ENCODE measurements around the gene RAB28. TPM values are rescaled to one million over a fixed set of nuclear protein-coding genes. Genes with fewer than 3 reads are reported as not detected.

The RAB28 gene
- total RNA-seq, 2 donors from 2014 or later, result 10.9 to 14.5 TPM

DNA sequence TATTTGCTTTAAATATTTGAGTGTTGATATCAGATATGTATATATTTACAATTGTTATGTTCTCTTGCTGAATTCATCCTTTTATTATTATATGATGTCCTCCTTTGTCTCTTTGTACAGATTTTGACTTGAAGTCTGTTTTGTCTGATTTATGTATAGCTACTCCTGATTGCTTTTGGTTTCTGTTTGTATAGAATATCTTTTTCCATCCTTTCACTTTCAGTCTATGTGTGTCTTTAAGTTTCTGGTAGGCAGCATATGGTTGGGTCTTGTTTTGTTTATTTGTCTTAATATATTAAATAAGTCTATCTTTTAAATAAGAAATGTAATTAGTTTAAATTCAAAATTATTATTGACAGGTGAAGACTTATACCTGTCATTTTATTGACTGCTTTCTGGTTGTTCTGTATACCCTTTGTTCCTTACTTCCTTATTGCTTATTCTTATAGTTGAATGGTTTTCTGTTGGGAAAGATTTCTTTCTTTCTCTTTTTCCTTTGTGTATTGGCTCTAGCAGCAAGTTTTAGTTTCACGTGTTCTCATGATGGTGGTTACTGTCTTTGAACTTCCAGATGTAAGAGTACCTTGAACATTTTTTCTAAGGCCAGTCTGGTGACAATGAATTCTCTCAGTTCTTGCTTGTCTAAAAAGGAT is 31.1 kb downstream of the RAB28 start:
- H3K9me3 ChIP-seq, result no peaks in the 10 kb centered on the region
- ATAC-seq (no peak), DNase-seq (no peak)
- 90 to 95% methylated on average over 1 of the region's 1 CpG for WGBS, 2 donors
- no peak overlapping the region for H3K27ac ChIP-seq
- no peak overlapping the region for H3K4me3 ChIP-seq
- intact Hi-C loops (cut with DNase I), result no loop called here
- H3K36me3 ChIP-seq (replicated peaks in 1 of 2; ENCODE audit: insufficient read depth in 1 of 2, low read depth in 2 of 2), result peaks cover 0 to 5% of the 10 kb centered on the region in 2 donors
- TF ChIP-seq POLR2A (IDR thresholded peaks at IDR 0.05), result no peak
- no peak for TF ChIP-seq CTCF (IDR thresholded peaks at IDR 0.05)
- H3K4me1 ChIP-seq, result no peaks in the 10 kb centered on the region
- H3K27me3 ChIP-seq, result no peaks in the 10 kb centered on the region

- Histone ChIP-seq H3K36me3 (replicated peaks in 1 of 2; ENCODE audit: insufficient read depth in 1 of 2, low read depth in 2 of 2) (no peaks in the 10 kb centered on the region), H3K4me1 (no peaks in the 10 kb centered on the region), H3K9me3 (no peaks in the 10 kb centered on the region), H3K4me3 (no peak overlapping the region), H3K27me3 (no peaks in the 10 kb centered on the region), H3K27ac (no peak overlapping the region)
- ATAC-seq (no peak), DNase-seq (no peak)
- WGBS, 2 donors, result 77 to 88% methylated on average over 2 of the region's 2 CpGs
- TF ChIP-seq POLR2A (IDR thresholded peaks at IDR 0.05), result no peak
- no peak for TF ChIP-seq CTCF (IDR thresholded peaks at IDR 0.05)
- intact Hi-C loops (cut with DNase I), result no loop called here
Observed at GRCh38 chr4:13449590-13449989, 34.5 kb downstream of the RAB28 start.

DNA sequence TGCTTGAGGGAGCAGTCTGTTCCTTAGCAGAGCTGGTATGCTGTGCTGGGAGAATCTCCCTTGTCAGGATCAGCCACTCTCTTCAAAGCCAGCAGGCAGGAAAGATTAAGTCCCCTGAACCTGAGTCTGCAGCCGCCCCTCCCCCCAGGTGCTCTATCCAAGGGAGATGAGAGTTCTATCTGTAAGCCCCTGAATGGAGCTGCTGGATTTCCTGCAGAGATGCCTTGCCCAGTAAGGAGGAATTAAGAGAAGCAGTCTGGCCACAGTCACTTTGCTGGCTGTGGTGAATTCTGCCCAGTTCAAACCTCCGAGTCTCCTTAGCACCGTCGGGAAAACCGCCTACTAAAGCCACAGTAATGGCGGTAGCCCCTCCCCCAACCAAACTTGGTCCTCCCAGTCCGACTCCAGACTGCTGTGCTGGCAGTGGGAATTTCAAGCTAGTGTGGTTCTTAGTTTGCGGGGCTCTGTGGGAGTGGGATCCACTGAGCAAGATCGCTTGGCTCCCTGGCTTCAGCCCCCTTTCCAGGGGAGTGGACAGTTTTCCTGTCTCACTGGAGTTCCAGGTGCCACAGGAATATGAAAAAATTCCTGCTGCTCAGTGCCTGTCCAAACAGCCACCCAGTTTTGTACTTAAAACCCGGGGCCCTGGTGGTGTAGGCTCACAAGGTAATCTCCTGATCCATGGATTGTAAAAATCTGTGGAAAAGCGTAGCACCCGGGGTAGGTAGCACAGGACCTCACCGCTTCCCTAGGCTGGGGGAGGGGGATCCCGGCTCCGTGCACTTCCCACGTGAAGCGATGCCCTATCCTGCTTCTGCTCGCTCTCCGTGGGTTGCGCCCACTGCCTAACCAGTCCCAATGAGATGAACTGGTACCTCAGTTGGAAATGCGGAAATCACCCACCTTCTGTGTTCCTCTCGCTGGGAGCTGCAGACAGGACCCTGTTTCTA is 38.0 kb downstream of the RAB28 start:
- TF ChIP-seq CTCF (IDR thresholded peaks at IDR 0.05), result no peak
- no peak for TF ChIP-seq POLR2A (IDR thresholded peaks at IDR 0.05)
- Histone ChIP-seq H3K36me3 (replicated peaks in 1 of 2; ENCODE audit: insufficient read depth in 1 of 2, low read depth in 2 of 2) (no peaks in the 10 kb centered on the region), H3K4me3 (no peak overlapping the region), H3K27me3 (no peaks in the 10 kb centered on the region), H3K4me1 (no peaks in the 10 kb centered on the region), H3K9me3 (no peaks in the 10 kb centered on the region), H3K27ac (no peak overlapping the region)
- ATAC-seq (no peak), DNase-seq (no peak)
- intact Hi-C loops (cut with DNase I), result no loop called here
- 87 to 97% methylated on average over 21 to 22 of the region's 22 CpGs for WGBS, 2 donors

GRCh38 chr4:13441506-13441905 is 42.6 kb downstream of the RAB28 start:
- ATAC-seq (no peak), DNase-seq (no peak)
- TF ChIP-seq CTCF (IDR thresholded peaks at IDR 0.05) (no peak), POLR2A (IDR thresholded peaks at IDR 0.05) (no peak)
- Histone ChIP-seq H3K9me3 (no peaks in the 10 kb centered on the region), H3K4me1 (no peaks in the 10 kb centered on the region), H3K36me3 (replicated peaks in 1 of 2; ENCODE audit: insufficient read depth in 1 of 2, low read depth in 2 of 2) (no peaks in the 10 kb centered on the region), H3K27me3 (no peaks in the 10 kb centered on the region), H3K4me3 (no peak overlapping the region), H3K27ac (no peak overlapping the region)
- intact Hi-C loops (cut with DNase I), result no loop called here
